Umbilical cord (tissue), 2 donors: ENCODE measurements around the gene DACH1. TPM values are rescaled to one million over a fixed set of nuclear protein-coding genes. Genes with fewer than 3 reads are reported as not detected.
"Not testable (repeated sequence)": the region's sequence is repeated elsewhere in the genome, so short reads cannot be mapped to it uniquely, and the experiment has no call there.

Source experiments
- DNase-seq: peaks from one replicate; pipeline ENCODE4 v3.0.0-alpha.2; 2015; ENCODE audit warnings: low spot score
- total RNA-seq: library from RNA; depleted of rRNA; stranded (reverse); fragments of >200 nt; gene quantifications from one replicate; pipeline ENCODE4 v1.2.3, GENCODE V29; 2014; ENCODE audit warnings: low replicate concordance; ENCODE audit not compliant: insufficient read depth

DACH1 gene
- total RNA-seq, 1 donor from 2014 or later: 3.6 TPM

DNA sequence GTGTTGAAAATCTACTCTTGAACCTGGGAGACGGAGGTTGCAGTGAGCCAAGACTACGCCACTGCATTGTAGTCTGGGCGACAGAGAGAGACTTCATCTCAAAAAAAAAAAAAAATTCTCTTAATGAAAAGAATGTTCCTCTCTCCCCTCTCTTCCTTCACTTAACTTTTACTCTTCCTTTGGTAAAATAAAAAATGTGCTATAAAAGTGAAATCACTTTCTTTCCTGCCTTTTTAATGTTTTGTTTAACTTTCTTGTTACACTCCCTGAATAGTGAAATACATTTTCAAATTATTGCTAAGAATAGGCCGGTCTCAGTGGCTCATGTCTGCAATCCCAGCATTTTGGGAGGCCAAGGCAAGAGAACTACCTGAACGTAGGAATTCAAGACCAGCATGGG is 86.5 kb downstream of the DACH1 start:
- DNase-seq: no peak

DNA sequence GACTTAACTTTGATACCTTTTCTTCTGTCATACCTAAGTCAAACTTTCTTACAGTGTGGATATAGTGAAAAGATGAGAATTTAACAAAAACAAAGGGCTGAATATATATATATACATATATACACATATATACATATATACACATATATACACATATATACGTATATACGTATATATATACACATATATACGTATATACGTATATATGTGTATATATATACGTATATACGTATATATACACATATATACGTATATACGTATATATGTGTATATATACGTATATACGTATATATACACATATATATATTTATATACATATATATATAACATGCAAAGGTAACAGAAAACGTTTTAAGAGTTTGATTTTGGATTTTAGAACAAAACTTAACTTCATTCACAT is 88.0 kb downstream of the DACH1 start:
- DNase-seq: not testable (repeated sequence)

DNA sequence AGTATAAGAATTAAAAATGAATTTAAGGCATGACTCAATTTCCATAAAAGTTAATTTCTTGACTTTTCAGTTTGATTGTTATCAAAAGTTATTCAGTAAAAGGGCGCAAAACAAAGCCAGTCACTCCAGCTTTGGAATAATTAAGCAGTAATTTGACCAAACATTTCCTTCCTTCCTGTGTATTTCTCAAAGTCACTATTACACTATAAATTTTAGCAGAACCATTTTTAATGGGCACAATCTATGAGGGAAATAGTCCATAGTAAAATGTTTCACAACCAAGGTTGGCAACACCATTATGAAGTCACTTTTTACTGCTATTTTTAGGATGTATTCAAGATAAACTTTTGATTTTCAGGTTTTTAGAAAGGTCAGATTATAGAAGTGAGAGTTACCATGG is 91.0 kb downstream of the DACH1 start:
- no peak for DNase-seq

DNA sequence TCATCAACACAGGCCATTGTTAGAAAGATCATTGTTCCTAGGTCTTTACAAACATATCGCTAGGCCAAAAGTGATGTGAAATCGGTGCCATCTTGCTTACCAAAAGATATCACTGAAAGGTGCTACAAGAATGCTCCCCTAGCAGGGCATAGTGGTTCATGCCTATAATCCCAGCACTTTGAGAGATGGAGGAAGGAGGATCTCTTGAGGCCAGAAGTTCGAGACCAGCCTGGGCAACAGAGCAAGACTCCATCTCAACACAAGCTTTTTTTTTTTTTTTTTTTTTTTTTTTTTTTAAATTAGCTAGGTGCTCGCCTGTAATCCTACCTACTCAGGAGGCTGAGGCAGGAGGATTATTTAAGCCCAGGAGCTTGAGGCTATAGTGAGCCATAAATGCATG is 92.1 kb downstream of the DACH1 start:
- no peak for DNase-seq

DNA sequence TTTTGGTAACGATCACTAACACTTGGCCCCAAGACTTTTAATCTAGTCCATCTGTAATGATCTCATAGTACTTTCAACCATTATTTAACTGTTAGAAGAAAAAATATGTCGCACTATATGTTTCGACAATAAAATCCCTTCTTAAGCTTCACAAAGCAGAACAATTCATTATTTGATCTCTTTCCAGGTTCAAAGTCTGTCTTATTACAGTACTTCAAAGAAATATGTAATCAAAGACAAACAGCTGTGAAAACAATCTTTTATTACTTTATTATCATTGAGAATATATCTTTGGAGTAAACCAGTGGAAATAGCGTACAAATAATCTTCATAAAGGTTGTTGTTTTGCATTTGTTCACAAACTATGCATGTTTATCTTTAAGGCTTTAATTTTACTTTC is 93.5 kb downstream of the DACH1 start:
- DNase-seq: no peak

DNA sequence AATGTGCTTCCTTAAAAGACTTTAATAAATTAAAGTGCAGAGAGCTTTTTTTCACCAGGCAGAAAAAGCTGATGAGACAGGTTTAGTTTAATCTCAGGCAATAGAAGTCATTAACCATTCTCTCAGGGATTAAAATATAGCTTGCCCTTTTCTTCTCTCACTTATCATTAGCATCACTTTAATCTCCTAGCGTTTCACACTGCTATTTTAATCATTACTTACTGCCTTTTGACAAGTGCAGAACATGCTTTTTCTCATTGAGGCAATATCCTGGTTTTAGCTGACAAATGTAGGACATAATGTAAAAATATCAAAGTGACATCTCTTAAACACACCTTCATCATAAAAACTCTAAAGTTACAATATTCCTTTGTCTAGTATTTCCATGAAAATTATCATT is 94.6 kb downstream of the DACH1 start:
- no peak for DNase-seq

DNA sequence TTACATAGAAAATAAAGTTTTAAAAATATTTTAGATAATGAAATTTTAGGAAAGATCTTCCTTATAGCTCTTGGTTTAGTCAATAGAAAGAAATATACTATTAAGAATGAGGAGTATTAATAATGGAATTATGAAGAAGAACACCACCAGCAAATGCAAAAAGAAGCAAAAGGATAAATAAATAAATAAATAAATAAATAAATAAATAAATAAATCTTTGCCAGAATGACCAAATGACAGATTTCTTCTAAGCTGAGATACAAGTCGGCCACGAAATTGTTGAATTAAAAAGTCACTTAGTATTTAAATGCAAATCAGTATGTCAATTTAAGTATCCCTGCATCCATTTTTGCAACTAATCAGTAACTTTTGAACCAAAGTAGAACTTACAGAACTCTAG is 95.9 kb downstream of the DACH1 start:
- DNase-seq: no peak

DNA sequence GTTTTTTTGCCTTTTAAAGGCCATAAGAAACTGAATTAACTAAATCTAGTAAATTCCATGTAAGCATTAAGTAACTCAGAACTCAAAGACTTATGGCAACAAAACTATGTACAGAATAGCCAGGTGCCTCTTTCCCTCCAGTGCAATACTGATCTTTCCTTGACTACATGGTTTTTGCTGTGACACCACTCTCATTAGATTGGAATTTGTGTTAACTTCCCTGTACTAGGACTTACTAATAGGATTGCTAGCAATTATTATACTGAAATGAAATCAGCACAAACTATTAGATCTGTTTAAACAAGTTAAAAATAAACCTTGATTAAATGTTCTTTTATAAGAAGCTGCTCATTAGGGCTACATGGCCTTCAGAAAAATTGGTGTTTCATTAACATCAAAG is 96.3 kb downstream of the DACH1 start:
- no peak for DNase-seq

DNA sequence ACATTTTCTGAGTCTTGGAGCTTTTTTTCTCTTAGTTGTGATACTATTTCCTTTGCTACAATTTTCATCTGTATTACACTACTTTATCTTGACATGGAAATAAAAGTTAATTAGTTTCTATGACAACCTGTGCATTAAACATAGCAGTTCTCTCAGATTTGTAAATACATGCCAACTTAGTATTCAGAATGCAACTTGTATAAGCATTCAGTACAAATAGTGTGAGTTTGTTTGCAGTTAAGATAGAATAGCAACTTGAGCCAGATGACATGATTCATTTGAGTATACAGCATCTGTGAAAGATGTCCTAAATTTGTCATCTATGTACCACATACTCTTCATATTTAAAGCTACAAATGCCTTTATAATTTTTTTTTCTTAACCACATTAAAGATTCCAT is 98.1 kb downstream of the DACH1 start:
- DNase-seq: no peak

DNA sequence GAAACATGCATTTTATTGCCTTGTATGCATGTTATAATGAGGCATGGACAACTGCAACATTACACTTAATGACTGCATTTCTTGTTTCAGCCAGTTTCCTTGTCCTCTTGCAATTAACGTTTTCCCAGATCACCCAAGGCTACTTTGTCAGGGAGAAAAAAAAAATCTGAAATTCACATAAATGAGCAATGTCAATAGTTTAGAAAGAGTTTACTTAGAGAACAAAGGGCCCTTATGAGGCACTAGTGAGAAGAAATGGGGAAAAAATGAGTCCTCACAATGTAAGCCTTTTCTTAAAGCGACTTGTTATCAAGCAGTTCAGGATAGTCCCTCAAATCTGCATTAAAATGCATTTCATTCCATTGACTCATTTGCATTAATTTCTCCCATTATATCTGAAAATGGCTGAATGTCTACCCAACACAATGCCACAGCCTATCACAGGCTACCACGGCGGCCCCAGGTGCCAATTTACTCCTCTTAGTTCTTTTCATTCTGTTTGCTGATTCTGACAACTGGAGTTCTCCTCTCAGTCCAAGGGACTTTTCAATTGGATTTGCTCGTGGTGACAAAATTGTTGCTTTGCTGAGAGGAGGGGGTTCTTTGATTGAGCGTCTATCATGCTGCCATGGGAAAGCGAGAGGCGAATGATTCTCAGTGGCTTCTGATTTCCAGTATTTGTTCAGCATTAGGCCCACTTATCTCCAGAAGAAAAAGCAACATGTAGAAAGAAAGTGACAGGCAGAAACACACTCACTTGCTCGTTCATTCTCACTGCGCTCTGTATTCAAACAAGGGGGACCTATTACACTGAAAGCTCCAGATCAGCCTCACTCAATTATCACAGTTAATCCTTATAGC is 107.1 kb downstream of the DACH1 start:
- DNase-seq: no peak

DNA sequence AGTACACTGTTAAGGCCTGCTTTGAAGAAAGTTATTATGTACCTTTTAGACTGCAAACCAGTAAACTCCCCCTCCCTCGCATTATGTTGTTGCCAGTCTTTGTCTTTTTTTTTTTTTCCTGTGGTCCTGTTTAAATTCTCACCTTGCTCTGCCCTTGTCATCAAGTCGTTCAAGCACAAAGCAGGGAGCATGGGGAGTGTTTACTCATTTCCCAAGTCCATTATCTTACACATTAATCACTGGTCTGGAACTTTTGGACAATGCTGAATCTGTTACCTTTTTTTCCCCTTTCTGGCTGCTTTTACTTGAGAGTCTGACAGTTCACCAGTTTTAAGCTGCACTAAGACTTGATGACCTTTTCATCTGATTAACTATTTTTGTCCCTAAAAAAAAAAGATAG is 108.2 kb downstream of the DACH1 start:
- DNase-seq: no peak

DNA sequence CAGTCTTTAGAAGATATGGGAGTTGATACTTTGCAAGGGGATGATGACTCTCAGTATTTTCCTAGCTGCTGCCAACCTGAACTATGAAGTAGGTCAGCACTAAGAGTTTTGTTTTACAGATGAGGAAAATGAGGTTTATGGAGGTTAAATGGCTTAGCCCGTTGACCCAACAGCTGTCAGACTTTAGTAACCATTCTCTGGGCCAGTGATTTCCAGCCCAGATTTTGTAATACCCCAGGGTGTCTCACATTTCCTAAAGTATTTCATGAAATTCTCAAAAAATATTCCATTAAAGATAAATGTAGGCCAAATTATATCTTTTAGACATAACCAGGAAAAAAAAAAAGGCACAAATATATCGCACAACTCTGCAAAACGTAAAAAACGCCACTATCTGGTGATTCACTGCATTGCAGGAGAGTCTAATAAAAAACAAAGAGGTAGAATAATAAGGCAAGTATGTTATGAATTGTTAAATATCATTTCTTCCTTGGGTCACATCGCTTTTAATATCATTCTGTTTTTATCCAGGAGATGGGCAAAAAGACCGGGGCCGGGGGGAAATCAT is 112.5 kb downstream of the DACH1 start:
- DNase-seq: no peak

DNA sequence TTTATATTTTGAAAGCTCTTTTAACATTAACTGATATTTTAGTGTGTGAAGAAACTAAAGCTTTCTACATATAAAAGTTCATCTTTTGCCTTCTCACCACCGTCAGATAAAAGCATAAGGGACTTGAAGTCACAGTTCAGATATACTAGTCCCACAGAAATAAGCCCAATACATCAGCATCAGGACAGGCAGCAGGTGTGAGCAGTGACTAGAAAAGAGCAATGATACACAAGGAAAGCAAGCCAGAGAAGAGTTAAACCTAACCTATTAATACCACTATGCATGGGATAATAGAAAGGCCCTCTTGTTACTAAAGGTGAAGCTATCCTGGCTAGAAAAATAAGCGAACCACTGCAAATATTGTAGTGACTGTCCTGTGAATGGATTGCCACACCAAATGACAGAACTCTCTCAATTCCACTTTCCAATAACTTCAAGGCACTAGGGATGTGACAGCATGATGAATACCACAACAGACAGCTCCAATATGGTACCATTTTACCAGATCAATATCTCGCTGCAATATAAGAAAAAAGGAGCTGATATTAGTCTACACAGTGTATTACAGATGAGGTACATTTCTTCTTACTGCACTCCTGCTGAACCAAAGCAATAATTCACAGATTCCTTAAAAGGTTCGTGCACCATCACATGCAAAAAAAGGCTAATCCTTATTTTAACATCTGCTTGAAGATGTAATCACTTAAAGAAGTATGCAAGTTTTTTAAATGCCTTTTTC is 114.1 kb downstream of the DACH1 start:
- no peak for DNase-seq

DNA sequence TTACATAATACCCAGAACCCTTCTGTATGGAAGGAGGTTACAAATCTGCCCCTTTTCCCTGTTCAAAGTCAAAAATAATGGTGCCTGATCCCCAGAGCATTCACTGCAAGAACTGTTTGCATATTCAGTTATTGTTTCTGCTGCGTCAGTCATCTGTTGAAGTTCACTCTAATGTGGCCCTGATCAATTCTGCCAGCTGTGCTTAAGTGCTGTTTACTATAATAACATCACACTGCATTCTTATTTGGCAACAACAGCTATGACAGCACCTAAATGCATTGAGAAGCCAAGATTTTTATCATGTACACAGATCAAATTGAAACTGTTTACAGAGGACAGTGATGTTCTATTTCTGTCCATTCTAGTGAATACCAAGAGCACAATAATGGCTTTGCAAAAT is 115.9 kb downstream of the DACH1 start:
- no peak for DNase-seq

DNA sequence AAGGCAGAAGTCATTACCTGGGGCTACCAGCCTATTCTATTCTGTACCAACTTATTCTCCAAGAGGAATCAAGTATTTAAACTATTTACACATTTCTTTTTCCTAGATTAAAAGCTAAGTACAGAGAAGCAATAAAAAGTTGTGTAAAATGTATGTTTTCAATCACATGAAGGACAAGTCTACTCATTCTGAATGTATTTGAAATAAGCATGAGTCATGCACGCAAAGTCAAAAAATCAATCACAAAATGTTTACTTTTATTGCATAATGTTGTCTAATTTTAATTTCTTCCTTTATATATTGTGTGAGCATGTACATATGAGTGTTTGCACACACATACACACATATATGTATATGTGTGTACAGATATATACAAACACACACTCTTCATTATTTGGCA is 136.7 kb downstream of the DACH1 start:
- DNase-seq: no peak

DNA sequence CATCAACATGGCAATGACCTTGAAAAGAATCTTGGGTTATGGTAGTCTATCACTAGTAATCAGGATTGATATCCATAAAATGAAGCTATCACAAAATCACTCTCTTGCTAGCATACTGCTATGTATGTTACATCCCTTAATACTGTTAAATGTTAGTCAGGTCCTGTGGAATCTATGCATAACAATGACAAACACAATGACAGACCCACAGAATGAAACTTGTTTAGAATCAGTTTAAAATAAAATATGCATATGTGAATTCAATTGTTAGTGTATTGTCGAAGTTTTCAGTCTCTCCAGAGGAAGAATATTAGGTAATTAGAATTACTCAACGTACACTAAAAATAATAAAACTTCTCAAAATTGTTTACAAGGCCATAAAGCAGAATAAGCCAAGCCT is 137.6 kb downstream of the DACH1 start:
- no peak for DNase-seq

DNA sequence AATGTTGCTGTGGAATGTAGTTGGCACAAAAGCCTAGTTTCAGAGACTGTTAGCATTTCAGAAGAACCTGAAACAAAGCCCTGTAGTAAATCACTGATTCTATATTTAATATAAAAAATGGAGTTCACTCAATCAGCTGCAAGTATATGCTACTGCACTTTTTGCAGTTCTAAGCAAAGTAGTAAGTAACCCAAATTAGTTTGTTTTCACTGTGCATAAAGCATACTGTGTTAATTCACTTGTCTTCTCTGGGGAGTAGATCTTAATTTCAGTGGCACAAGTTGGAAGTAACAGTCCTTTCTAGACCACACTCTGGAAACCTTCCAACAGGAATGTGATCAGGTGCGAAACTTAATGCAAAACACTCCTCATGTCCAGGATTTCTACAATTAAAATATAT is 139.3 kb downstream of the DACH1 start:
- DNase-seq: peak; percentile 2

DNA sequence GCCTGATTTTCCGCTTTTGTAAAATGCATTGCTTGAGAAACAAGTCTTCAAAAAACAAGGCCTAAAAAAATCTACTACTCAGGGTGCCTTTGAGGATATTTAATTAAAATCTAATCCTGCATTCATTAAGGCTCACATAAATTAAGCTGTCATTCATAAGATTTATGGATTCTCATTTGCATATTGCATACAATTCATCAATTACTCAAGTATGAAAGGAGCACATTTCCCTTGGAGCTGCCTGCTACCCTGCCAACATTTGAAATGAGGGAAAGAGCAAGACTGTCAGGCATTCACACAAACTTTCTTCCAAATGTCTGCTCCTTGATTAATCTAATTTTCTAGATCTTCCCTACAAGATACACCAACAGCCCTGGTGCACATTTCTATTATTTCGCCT is 140.0 kb downstream of the DACH1 start:
- no peak for DNase-seq

DNA sequence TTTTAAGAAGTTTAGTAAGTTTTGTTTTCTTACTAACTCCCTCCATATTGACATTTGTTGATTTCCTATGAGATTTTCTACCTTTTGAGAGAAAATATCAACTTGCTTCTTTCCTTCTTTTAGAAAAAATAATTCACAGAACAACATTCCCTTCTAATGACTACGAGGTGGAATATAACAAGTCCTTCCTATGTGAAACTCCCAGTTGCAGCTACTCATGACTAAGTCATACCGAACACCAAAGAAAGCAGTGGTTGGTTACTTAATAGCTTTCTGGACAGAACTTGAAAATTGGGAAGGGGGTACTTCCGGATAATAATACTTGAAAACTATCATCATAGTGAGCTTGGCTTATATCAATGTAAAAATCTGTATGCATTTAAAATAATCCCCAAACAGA is 144.8 kb downstream of the DACH1 start:
- DNase-seq: no peak

DNA sequence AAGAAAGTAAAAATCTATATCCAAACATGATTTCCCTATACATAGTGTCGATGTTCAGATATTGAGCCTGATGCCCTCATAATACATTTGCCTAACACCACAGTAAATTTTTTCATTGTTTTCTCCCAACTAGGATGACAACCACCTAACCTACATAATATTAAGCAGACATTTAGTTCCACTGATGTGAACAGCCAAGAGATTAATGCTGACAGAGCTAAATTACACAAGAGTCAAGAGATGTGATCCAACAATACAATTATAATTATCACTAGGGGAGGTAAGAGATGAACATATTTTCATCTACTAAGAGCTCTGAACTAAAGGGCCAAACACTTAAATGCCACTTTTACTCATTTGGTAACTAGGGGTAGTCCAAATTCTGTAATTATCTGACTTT is 145.9 kb downstream of the DACH1 start:
- no peak for DNase-seq

DNA sequence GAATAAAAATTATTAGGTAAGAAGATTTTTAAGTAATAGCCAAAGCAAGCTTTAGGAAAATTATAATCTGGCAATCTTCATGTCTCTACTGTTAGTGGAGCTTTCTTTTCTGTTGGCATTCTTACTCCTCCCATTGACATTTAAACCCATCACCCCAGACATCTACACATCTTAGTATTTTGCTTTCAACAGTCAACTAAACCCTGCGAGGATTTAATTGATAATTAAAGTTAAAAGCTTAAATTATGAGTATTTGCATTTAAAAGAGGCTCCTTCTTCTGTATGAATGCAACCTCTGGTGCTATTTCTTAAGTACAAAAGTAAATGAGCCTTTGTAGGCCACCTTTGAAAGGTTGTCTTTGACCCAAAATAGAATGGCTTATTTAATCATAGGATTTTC is 148.1 kb downstream of the DACH1 start:
- DNase-seq: no peak

DNA sequence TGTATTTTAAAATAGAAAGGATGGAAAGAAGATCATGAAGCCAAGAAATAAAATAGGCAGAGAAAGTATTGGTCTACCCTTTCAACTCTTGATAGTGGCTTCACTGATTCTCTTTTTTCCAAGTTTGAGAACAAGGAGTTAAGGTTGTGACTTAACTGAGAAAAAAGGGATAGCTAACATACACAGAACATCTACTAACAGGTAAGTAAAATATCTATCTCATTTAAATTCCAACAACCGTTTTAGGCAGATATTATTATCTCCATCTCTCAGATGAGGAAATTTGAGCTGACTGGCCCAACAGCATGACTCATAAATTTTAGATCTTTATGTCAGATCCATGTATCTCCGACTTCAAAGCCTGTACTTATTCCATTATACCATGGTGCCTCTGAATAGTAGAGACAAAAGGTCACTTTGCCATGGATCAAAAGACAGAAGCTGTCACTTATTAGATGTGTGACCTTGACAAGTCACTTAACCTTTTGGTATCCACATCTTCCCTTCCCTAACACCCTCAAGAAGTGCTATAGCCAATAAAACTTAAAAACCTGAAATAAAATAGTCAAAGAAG is 152.1 kb downstream of the DACH1 start:
- no peak for DNase-seq
